A673 (cell line): ENCODE data around the gene STAP2.

Source experiments
- CTCF ChIP-seq: fragments of 300-800, 200-600 bp; sonication (generic); conservative IDR thresholded peaks from 2 replicates; pipeline ENCODE4 v1.5.1; 2017; ENCODE audit warnings: low read depth, mild to moderate bottlenecking, antibody characterized with exemption, low read length, moderate library complexity, mixed read lengths
- EZH2 ChIP-seq: fragments of 200-600 bp; sonication (generic); IDR thresholded peaks from 2 replicates; pipeline ENCODE4 v1.6.1; 2017; ENCODE audit warnings: borderline replicate concordance, low read depth, mild to moderate bottlenecking, mixed read lengths, antibody characterized with exemption, low read length; ENCODE audit not compliant: poor library complexity, severe bottlenecking

- TF ChIP-seq CTCF (peak; percentile 83), EZH2 (no peak)
These were observed 14.1 kb upstream of the STAP2 start for GRCh38 chr19:4352701-4353121.
